ENCODE data around the gene IGF2BP2.

- TF ChIP-seq POLR2A (IDR thresholded peaks at IDR 0.05; ENCODE audit: low read depth, low read length) (no peak), TAF1 (IDR thresholded peaks at IDR 0.05; ENCODE audit: low read depth, low read length) (no peak)
These were observed 128.8 kb downstream of the IGF2BP2 start for GRCh38 chr3:185696039-185696438.

All from GM12891 (cell line).